Ovary (tissue), 9 donors: Measurements from ENCODE around the gene COL23A1. TPM values are rescaled to one million over a fixed set of nuclear protein-coding genes. Genes with fewer than 3 reads are reported as not detected.

ENCODE experiments used
- DNase-seq, 5 donors: peaks; one replicate each; pipeline ENCODE4 v3.0.0-alpha.2; 2019 to 2020
- H3K27ac ChIP-seq, 2 donors: fragments of 200-600 bp; one replicate each; pipeline versions ENCODE4 v1.5.1 to v1.8.0; 2019 to 2022
- H3K27me3 ChIP-seq: fragments of 200-600 bp; one replicate; pipeline ENCODE4 v1.8.0; 2022
- H3K36me3 ChIP-seq: fragments of 200-600 bp; sonication (generic); one replicate; pipeline ENCODE4 v1.5.1; 2019
- H3K4me1 ChIP-seq: one replicate; pipeline ENCODE4 v1.8.1; 2013; ENCODE audit warnings: mild to moderate bottlenecking, moderate library complexity; ENCODE audit not compliant: insufficient read depth
- H3K4me3 ChIP-seq: fragments of 200-600 bp; sonication (generic); one replicate; pipeline ENCODE4 v1.5.1; 2017
- H3K9me3 ChIP-seq, 2 donors: fragments of 200-600 bp in 1 of 2; sonication (generic) in 1 of 2; one replicate each; pipeline versions ENCODE4 v1.5.1 to v1.8.1; 2013 to 2019; ENCODE audit warnings: mild to moderate bottlenecking in 1 of 2, moderate library complexity in 1 of 2
- EP300 ChIP-seq: sonication (generic); formaldehyde crosslinking; IDR thresholded peaks from one replicate; pipeline ENCODE4 v1.6.1; 2017; ENCODE audit warnings: antibody characterized with exemption
- POLR2A ChIP-seq: fragments of 450-650 bp; IDR thresholded peaks from one replicate; pipeline ENCODE4 v1.6.1; 2017; ENCODE audit warnings: antibody characterized with exemption, mild to moderate bottlenecking, moderate library complexity
- WGBS, 3 donors: extraction: QIAGEN DNeasy Blood & Tissue Kit in 1 of 3; methylation state at CpG; one replicate each; pipeline versions ENCODE4 v1.1.5 to v1.1.7; 2013 to 2017; 5-methylcytosine and 5-hydroxymethylcytosine counted together
- intact Hi-C, 4 donors: fragments of 100-400 bp; cut with DNase I; formaldehyde crosslinking; loops; one replicate each; pipeline versions ENCODE4 v1.11.0 to v1.15.1; 2022 to 2023
- polyA plus RNA-seq, 2 donors: library from polyadenylated mRNA; stranded (reverse); fragments of 200-250 nt in 1 of 2; fragments of 350-450 nt in 1 of 2; fragmentation: Illumina TruSeq in 1 of 2; extraction: RNeasy Lipid Tissue Mini Kit (QIAGEN cat#74804) in 1 of 2; gene quantifications; one replicate each; pipeline ENCODE4 v1.2.3, GENCODE V29; 2013 to 2014
- total RNA-seq, 7 donors: library from RNA; depleted of rRNA in 2 of 7; stranded (reverse); fragments of >200 nt in 2 of 7; fragmentation: NEBNext Ultra II Directional in 3 of 7; extraction: Animal tissue kit (Norgen Biotek cat#: 25700) in 3 of 7; gene quantifications; one replicate each; pipeline versions ENCODE4 v1.1.0 to v1.2.4, GENCODE V29; 2016 to 2023
- TF ChIP-seq, protein P1 (sequence below), 3 donors: fragments of 450-650 bp in 2 of 3; fragments of 200-600 bp in 1 of 3; IDR thresholded peaks; one replicate each; pipeline versions ENCODE4 v1.5.1 to v1.8.0; 2016 to 2022; ENCODE audit warnings: antibody characterized with exemption in 3 of 3, mild to moderate bottlenecking in 1 of 3
- donor health status: DM: no; HTN: no; CAD: no; lungs with moderate emphysema.
- donor health status: DM: no; HTN: no; CAD: no.
- donor health status: Bipolar disorder and iron deficiency.
- donor health status: DM: yes; HTN: yes; CAD: no.
- donor health status: DM: no; HTN: no; CAD: no.
- donor health status: DM: yes; HTN: yes; CAD: no.

The COL23A1 gene
- total and polyA plus RNA-seq, 9 donors, result 0.13 to 0.92 (median 0.39) TPM; not detected in 1

- WGBS, 3 donors, result 86 to 96% (median 87%) methylated on average over 8 of the region's 8 CpGs
- H3K4me1 ChIP-seq, result no peaks in the 10 kb centered on the region
- H3K27ac ChIP-seq, result no peak overlapping the region
- no peaks in the 10 kb centered on the region for H3K27me3 ChIP-seq
- intact Hi-C loops, result loop anchor here in 1 of 4 donors (1.0 kb wide), 1 partner anchor 21 kb away; no protein-coding TSS in a partner anchor
- DNase-seq, result peak in 1 of 5 donors; percentile 19
- no peaks in the 10 kb centered on the region for H3K36me3 ChIP-seq
- no peaks in the 10 kb centered on the region for H3K9me3 ChIP-seq
- no peak for TF ChIP-seq POLR2A
- TF ChIP-seq, protein P1, sequence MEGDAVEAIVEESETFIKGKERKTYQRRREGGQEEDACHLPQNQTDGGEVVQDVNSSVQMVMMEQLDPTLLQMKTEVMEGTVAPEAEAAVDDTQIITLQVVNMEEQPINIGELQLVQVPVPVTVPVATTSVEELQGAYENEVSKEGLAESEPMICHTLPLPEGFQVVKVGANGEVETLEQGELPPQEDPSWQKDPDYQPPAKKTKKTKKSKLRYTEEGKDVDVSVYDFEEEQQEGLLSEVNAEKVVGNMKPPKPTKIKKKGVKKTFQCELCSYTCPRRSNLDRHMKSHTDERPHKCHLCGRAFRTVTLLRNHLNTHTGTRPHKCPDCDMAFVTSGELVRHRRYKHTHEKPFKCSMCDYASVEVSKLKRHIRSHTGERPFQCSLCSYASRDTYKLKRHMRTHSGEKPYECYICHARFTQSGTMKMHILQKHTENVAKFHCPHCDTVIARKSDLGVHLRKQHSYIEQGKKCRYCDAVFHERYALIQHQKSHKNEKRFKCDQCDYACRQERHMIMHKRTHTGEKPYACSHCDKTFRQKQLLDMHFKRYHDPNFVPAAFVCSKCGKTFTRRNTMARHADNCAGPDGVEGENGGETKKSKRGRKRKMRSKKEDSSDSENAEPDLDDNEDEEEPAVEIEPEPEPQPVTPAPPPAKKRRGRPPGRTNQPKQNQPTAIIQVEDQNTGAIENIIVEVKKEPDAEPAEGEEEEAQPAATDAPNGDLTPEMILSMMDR (IDR thresholded peaks at IDR 0.05), result no peak
- TF ChIP-seq EP300, result no peak
- H3K4me3 ChIP-seq, result no peak overlapping the region
Measured at GRCh38 chr5:178334861-178335260, 255.3 kb downstream of the COL23A1 start.

DNA sequence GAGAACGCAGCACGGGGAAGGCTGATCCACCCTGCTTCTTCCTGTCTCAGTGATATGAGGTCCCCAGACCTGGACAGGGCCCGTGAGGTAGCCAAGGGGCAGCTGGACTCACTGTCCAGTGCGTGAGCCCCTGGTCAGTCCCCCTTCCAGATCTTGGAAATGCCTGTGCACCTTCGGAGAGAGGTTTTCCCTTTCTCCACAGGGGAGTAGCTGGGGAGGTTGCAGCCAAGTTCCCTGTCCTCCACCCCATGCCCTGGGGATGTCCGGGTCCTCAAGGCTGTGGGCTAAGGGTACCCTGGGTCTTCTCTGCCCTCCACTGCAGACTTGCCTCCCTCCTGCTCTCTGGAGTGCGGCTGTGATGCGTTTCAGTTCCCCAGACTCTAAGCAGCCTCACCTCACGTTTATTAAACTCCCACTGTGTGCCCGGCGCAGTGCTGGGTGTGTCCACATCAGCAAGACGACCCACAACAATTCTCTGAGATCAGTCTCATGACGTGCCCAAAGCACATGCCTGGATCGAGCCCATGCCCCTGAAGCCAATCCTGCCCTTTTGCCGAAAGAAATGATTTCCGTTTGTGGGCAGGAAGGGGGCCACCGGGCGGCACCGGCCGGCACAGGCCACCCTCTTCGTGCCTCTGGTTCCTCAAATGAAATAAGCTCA is 256.2 kb downstream of the COL23A1 start:
- H3K4me3 ChIP-seq, result no peak overlapping the region
- 85 to 93% (median 86%) methylated on average over 21 of the region's 21 CpGs for WGBS, 3 donors

GRCh38 chr5:178332210-178332641 is 258.0 kb downstream of the COL23A1 start:
- no peak for TF ChIP-seq POLR2A
- intact Hi-C loops, result no loop called here
- no peak overlapping the region for H3K27ac ChIP-seq
- no peaks in the 10 kb centered on the region for H3K36me3 ChIP-seq
- no peaks in the 10 kb centered on the region for H3K9me3 ChIP-seq
- H3K4me1 ChIP-seq, result no peaks in the 10 kb centered on the region
- H3K4me3 ChIP-seq, result no peak overlapping the region
- no peaks in the 10 kb centered on the region for H3K27me3 ChIP-seq
- WGBS, 3 donors, result 15 to 28% (median 22%) methylated on average over 7 of the region's 7 CpGs
- no peak for DNase-seq

More for the DNA sequence above, 256.2 kb downstream of the COL23A1 start:
- H3K27ac ChIP-seq, result no peak overlapping the region
- intact Hi-C loops, result loop anchor here in 1 of 4 donors (1.0 kb wide), 1 partner anchor 20 kb away; no protein-coding TSS in a partner anchor
- H3K36me3 ChIP-seq, result no peaks in the 10 kb centered on the region
- H3K27me3 ChIP-seq, result no peaks in the 10 kb centered on the region
- peak in 1 of 5 donors; percentile 12 for DNase-seq
- no peaks in the 10 kb centered on the region for H3K9me3 ChIP-seq
- TF ChIP-seq EP300 (no peak), POLR2A (no peak)
- TF ChIP-seq, protein P1 (IDR thresholded peaks at IDR 0.05), result no peak
- H3K4me1 ChIP-seq, result no peaks in the 10 kb centered on the region

DNA sequence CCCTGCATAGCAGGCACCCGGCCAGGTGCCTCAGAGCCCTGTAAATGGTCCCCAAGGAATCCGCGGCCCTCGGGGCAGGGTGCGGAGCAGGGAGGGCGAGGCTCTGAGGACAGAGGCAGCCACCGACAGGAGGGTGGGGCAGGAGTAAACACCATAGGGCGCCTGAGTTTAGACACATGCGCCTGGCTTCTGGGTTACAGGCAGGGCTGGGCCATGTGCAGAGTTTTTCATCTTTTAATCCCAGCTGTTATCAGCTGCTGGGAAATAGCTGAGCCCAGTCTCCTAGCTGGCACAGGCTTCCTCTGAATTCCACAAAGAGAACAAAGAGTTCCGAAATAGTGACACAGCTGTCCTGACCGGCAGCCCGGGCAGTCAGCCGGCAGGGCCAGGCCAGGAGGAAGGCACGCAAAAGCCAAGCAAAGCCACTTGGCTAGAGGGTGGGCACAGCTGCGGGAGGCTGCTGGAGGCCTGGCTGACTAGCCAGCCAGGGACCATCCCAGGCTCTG is 258.6 kb downstream of the COL23A1 start:
- Histone ChIP-seq H3K36me3 (no peaks in the 10 kb centered on the region), H3K4me1 (no peaks in the 10 kb centered on the region), H3K4me3 (no peak overlapping the region), H3K9me3 (no peaks in the 10 kb centered on the region), H3K27me3 (no peaks in the 10 kb centered on the region), H3K27ac (no peak overlapping the region)
- intact Hi-C loops, result no loop called here
- no peak for TF ChIP-seq EP300
- no peak for TF ChIP-seq POLR2A
- TF ChIP-seq, protein P1 (IDR thresholded peaks at IDR 0.05), result no peak
- DNase-seq, result peak in 1 of 5 donors; percentile 69
- WGBS, 3 donors, result 31 to 34% (median 32%) methylated on average over 15 of the region's 15 CpGs
